ENCODE results near the gene DENND11. TPM values are rescaled to one million over a fixed set of nuclear protein-coding genes. Genes with fewer than 3 reads are reported as not detected.

Gene DENND11
- total and polyA plus RNA-seq, 4 donors = 23.1 to 33.7 (median 25.5) TPM

- Histone ChIP-seq H3K27ac (ENCODE audit: low read depth, low read length) (no peak overlapping the region), H3K36me3 (ENCODE audit: control insufficient read depth, insufficient read depth, low read length) (peaks cover 13% of the 10 kb centered on the region), H3K4me3 (ENCODE audit: low read depth, low read length) (no peak overlapping the region), H3K9me3 (ENCODE audit: control insufficient read depth, insufficient read depth, low read length) (no peaks in the 10 kb centered on the region), H3K27me3 (ENCODE audit: control insufficient read depth, insufficient read depth, low read length) (no peaks in the 10 kb centered on the region), H3K4me1 (ENCODE audit: control insufficient read depth, insufficient read depth, low read length) (peaks cover 18% of the 10 kb centered on the region)
- peak in 2 of 6 donors; percentile 40 to 56 for DNase-seq (ENCODE audit: low read depth in 4 of 6, low spot score in 6 of 6)
- WGBS (ENCODE audit: insufficient coverage) = 42% methylated on average over 3 of the region's 4 CpGs
Observed at GRCh38 chr7:141674702-141675101, 27.3 kb downstream of the DENND11 start.

GRCh38 chr7:141674171-141674671 is 27.7 kb downstream of the DENND11 start:
- 28% methylated on average over 3 of the region's 5 CpGs for WGBS (ENCODE audit: insufficient coverage)
- Histone ChIP-seq H3K9me3 (ENCODE audit: control insufficient read depth, insufficient read depth, low read length) (no peaks in the 10 kb centered on the region), H3K4me1 (ENCODE audit: control insufficient read depth, insufficient read depth, low read length) (peaks cover 18% of the 10 kb centered on the region), H3K36me3 (ENCODE audit: control insufficient read depth, insufficient read depth, low read length) (peaks cover 13% of the 10 kb centered on the region), H3K4me3 (ENCODE audit: low read depth, low read length) (no peak overlapping the region), H3K27ac (ENCODE audit: low read depth, low read length) (peak overlapping the region; percentile 29), H3K27me3 (ENCODE audit: control insufficient read depth, insufficient read depth, low read length) (no peaks in the 10 kb centered on the region)
- peak in 2 of 6 donors; percentile 51 to 53 for DNase-seq (ENCODE audit: low read depth in 4 of 6, low spot score in 6 of 6)

DNA sequence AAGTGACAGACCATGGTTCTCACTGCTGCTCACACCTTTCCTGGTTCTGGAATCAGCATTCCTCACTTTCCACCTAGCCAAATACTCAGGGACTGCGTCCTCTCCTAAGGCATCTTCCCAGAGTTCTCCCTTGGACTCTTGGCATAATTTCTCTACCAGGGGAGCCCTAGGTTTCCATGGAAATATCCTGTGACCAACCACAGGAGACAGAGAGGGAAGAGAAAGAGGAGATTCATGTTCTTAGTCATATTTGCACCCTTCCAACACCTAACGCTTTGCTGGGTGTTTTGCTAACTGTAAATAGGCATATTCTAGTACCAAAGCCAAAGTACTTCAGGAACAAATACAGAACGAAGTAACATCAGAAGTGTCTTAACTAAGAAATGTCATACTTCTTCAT is 28.6 kb downstream of the DENND11 start:
- WGBS (ENCODE audit: insufficient coverage) = no CpG with 5 or more reads among the region's 3 CpGs
- H3K36me3 ChIP-seq (ENCODE audit: control insufficient read depth, insufficient read depth, low read length) = peaks cover 19% of the 10 kb centered on the region
- no peak overlapping the region for H3K27ac ChIP-seq (ENCODE audit: low read depth, low read length)
- peaks cover 18% of the 10 kb centered on the region for H3K4me1 ChIP-seq (ENCODE audit: control insufficient read depth, insufficient read depth, low read length)
- no peaks in the 10 kb centered on the region for H3K27me3 ChIP-seq (ENCODE audit: control insufficient read depth, insufficient read depth, low read length)
- DNase-seq (ENCODE audit: low read depth in 4 of 6, low spot score in 6 of 6) = no peak
- no peak overlapping the region for H3K4me3 ChIP-seq (ENCODE audit: low read depth, low read length)
- no peaks in the 10 kb centered on the region for H3K9me3 ChIP-seq (ENCODE audit: control insufficient read depth, insufficient read depth, low read length)

DNA sequence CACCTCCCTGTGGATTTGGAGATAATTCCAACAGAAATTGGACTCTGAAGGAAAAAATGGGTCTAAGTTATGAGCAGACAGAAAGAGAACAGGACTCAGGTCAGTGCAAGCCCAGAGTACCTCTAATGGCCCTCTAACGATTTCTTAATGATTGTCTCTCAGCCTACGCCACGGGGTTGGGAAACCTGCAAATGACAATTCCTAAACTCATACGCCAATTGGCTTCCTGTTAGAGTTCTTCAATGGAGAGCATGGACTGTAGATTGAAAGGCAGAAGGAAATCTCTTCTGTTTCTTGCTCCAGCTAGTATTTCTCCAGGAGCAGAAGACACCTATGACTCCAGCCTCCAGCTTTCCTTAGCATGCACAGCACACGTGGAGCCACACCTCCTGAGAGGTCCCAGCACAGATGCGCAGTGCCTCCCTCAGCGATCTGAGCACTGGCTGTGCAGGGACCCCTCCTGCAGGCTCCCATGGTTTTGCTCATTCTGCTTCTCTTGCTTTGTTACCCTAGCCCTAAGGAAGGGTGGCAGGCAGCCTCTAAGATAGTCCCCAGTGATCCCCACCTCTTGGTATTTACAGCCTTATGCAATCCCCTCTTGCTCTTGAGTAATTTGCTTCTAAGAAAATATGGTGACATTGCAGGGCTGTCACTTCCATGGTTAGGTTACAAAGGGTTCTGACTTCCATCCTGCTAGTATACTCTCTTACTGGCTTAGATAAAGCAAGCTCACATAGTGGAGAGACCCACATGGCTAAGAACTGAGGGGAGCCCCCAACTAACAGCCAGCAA is 30.1 kb downstream of the DENND11 start:
- peaks cover 18% of the 10 kb centered on the region for H3K4me1 ChIP-seq (ENCODE audit: control insufficient read depth, insufficient read depth, low read length)
- no peak for DNase-seq (ENCODE audit: low read depth in 4 of 6, low spot score in 6 of 6)
- H3K36me3 ChIP-seq (ENCODE audit: control insufficient read depth, insufficient read depth, low read length) = peaks cover 28% of the 10 kb centered on the region
- WGBS (ENCODE audit: insufficient coverage) = 96% methylated on average over 7 of the region's 7 CpGs
- H3K27ac ChIP-seq (ENCODE audit: low read depth, low read length) = no peak overlapping the region
- H3K4me3 ChIP-seq (ENCODE audit: low read depth, low read length) = no peak overlapping the region
- H3K27me3 ChIP-seq (ENCODE audit: control insufficient read depth, insufficient read depth, low read length) = no peaks in the 10 kb centered on the region
- no peaks in the 10 kb centered on the region for H3K9me3 ChIP-seq (ENCODE audit: control insufficient read depth, insufficient read depth, low read length)

DNA sequence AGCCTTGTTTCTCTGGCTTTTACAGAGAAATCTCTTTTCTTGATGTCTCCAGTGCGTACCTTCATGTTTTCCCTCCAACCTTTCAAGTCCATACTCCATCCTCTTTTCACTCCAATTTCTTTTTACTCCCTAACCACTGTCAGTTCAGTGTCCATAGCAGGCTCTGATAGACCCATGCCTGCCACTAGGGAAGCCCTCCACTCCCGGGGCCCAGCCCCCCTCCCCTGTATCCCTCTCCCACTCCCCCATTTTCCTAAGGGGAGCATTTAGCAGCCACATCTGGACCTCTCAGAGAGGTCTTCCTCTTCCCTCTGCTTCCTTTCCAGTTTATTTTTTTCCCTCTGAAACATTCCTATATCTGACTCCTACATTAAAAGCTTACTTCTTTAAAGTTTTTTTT is 33.1 kb downstream of the DENND11 start:
- Histone ChIP-seq H3K4me1 (ENCODE audit: control insufficient read depth, insufficient read depth, low read length) (peaks cover under 1% of the 10 kb centered on the region), H3K27me3 (ENCODE audit: control insufficient read depth, insufficient read depth, low read length) (no peaks in the 10 kb centered on the region), H3K4me3 (ENCODE audit: low read depth, low read length) (no peak overlapping the region), H3K9me3 (ENCODE audit: control insufficient read depth, insufficient read depth, low read length) (no peaks in the 10 kb centered on the region), H3K36me3 (ENCODE audit: control insufficient read depth, insufficient read depth, low read length) (peaks cover 49% of the 10 kb centered on the region), H3K27ac (ENCODE audit: low read depth, low read length) (no peak overlapping the region)
- DNase-seq (ENCODE audit: low read depth in 4 of 6, low spot score in 6 of 6) = no peak
- 83% methylated on average over 2 of the region's 2 CpGs for WGBS (ENCODE audit: insufficient coverage)

- H3K27me3 ChIP-seq (ENCODE audit: control insufficient read depth, insufficient read depth, low read length) = no peaks in the 10 kb centered on the region
- H3K4me1 ChIP-seq (ENCODE audit: control insufficient read depth, insufficient read depth, low read length) = no peaks in the 10 kb centered on the region
- H3K36me3 ChIP-seq (ENCODE audit: control insufficient read depth, insufficient read depth, low read length) = peaks cover 53% of the 10 kb centered on the region
- no peaks in the 10 kb centered on the region for H3K9me3 ChIP-seq (ENCODE audit: control insufficient read depth, insufficient read depth, low read length)
- no peak overlapping the region for H3K4me3 ChIP-seq (ENCODE audit: low read depth, low read length)
- DNase-seq (ENCODE audit: low read depth in 4 of 6, low spot score in 6 of 6) = no peak
- no peak overlapping the region for H3K27ac ChIP-seq (ENCODE audit: low read depth, low read length)
- 100% methylated on average over 1 of the region's 4 CpGs for WGBS (ENCODE audit: insufficient coverage)
Observed at GRCh38 chr7:141666071-141666470, 35.9 kb downstream of the DENND11 start.

- DNase-seq (ENCODE audit: low read depth in 4 of 6, low spot score in 6 of 6) = no peak
- H3K27me3 ChIP-seq (ENCODE audit: control insufficient read depth, insufficient read depth, low read length) = no peaks in the 10 kb centered on the region
- 95% methylated on average over 15 of the region's 18 CpGs for WGBS (ENCODE audit: insufficient coverage)
- H3K36me3 ChIP-seq (ENCODE audit: control insufficient read depth, insufficient read depth, low read length) = peaks cover 49% of the 10 kb centered on the region
- no peak overlapping the region for H3K4me3 ChIP-seq (ENCODE audit: low read depth, low read length)
- H3K4me1 ChIP-seq (ENCODE audit: control insufficient read depth, insufficient read depth, low read length) = no peaks in the 10 kb centered on the region
- no peaks in the 10 kb centered on the region for H3K9me3 ChIP-seq (ENCODE audit: control insufficient read depth, insufficient read depth, low read length)
- H3K27ac ChIP-seq (ENCODE audit: low read depth, low read length) = no peak overlapping the region
Observed at GRCh38 chr7:141665208-141666035, 36.5 kb downstream of the DENND11 start.

- 100% methylated on average over 5 of the region's 6 CpGs for WGBS (ENCODE audit: insufficient coverage)
- Histone ChIP-seq H3K27me3 (ENCODE audit: control insufficient read depth, insufficient read depth, low read length) (no peaks in the 10 kb centered on the region), H3K27ac (ENCODE audit: low read depth, low read length) (no peak overlapping the region), H3K9me3 (ENCODE audit: control insufficient read depth, insufficient read depth, low read length) (no peaks in the 10 kb centered on the region), H3K4me1 (ENCODE audit: control insufficient read depth, insufficient read depth, low read length) (no peaks in the 10 kb centered on the region), H3K4me3 (ENCODE audit: low read depth, low read length) (no peak overlapping the region), H3K36me3 (ENCODE audit: control insufficient read depth, insufficient read depth, low read length) (peaks cover 49% of the 10 kb centered on the region)
- no peak for DNase-seq (ENCODE audit: low read depth in 4 of 6, low spot score in 6 of 6)
Observed at GRCh38 chr7:141664450-141664849, 37.5 kb downstream of the DENND11 start.

DNA sequence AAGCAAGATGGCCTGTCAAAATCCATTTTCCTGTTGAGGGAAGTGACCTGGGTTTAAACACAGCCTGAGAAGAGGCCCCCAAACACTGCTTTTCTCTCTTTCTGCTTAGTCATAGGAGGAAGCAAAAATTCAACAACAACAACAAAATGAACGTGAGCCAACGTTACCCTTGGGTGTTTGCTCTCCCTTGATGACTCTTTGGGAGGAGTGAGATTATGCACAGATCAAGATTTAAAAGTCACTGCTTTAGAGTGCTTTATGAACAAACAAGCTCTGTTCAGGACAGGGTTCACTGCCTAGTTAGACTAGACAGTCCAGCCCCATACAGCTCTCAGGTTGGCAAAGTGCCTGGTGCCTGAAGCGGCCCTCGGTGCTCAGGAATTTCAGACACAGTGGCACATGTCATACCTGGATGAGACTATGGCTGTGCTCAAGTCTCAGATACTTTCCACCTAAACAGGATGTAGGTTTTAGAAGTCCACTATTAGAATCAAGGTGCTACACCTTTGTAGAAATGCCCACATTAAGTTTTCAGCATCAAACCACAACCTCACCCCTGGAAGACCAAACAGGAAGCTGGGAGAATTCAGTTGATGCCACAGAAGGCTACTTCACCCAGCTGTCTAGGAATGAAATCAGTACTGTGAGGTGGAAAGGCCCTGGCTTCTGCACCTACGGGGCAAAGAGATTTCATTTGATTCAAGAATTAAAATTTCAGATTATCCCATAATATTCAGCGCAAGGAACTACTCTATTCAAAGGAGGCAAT is 38.7 kb downstream of the DENND11 start:
- no peak overlapping the region for H3K27ac ChIP-seq (ENCODE audit: low read depth, low read length)
- 40% methylated on average over 2 of the region's 6 CpGs for WGBS (ENCODE audit: insufficient coverage)
- H3K36me3 ChIP-seq (ENCODE audit: control insufficient read depth, insufficient read depth, low read length) = peaks cover 44% of the 10 kb centered on the region
- no peaks in the 10 kb centered on the region for H3K27me3 ChIP-seq (ENCODE audit: control insufficient read depth, insufficient read depth, low read length)
- no peaks in the 10 kb centered on the region for H3K4me1 ChIP-seq (ENCODE audit: control insufficient read depth, insufficient read depth, low read length)
- no peak for DNase-seq (ENCODE audit: low read depth in 4 of 6, low spot score in 6 of 6)
- no peak overlapping the region for H3K4me3 ChIP-seq (ENCODE audit: low read depth, low read length)
- no peaks in the 10 kb centered on the region for H3K9me3 ChIP-seq (ENCODE audit: control insufficient read depth, insufficient read depth, low read length)
